NCI-H1092 (cell line): ENCODE results near the gene CNIH3.
"Not testable (repeated sequence)": the region's sequence is repeated elsewhere in the genome, so short reads cannot be mapped to it uniquely, and the experiment has no call there.

Source experiments
- DNase-seq: peaks from one replicate; lab custom pipeline; 2025; lab: John Stamatoyannopoulos, UW

CNIH3 gene

GRCh38 chr1:224615861-224616755 lies at the start of gene CNIH3:
CNIH3 (plus strand) TSS chr1:224616317; CDS start chr1:224617175, 858 bp downstream.
- DNase-seq = peak; percentile 43

GRCh38 chr1:224566492-224566891 lies 49.6 kb upstream of the CNIH3 start:
- not testable (repeated sequence) for DNase-seq

- DNase-seq = no peak
Observed at GRCh38 chr1:224569276-224569675, 46.8 kb upstream of the CNIH3 start.

GRCh38 chr1:224571975-224572374 lies 44.1 kb upstream of the CNIH3 start:
- DNase-seq = not testable (repeated sequence)

GRCh38 chr1:224579526-224579925 lies 36.6 kb upstream of the CNIH3 start:
- no peak for DNase-seq

- no peak for DNase-seq
Observed at GRCh38 chr1:224580006-224580405, 36.1 kb upstream of the CNIH3 start.

- no peak for DNase-seq
Observed at GRCh38 chr1:224582041-224582440, 34.1 kb upstream of the CNIH3 start.

- no peak for DNase-seq
Observed at GRCh38 chr1:224583774-224584173, 32.3 kb upstream of the CNIH3 start.

- no peak for DNase-seq
Observed at GRCh38 chr1:224585051-224585450, 31.1 kb upstream of the CNIH3 start.

GRCh38 chr1:224587051-224587450 lies 29.1 kb upstream of the CNIH3 start:
- DNase-seq = no peak

GRCh38 chr1:224588515-224588914 lies 27.6 kb upstream of the CNIH3 start:
- no peak for DNase-seq

GRCh38 chr1:224589006-224589405 lies 27.1 kb upstream of the CNIH3 start:
- DNase-seq = no peak

GRCh38 chr1:224591326-224591725 lies 24.8 kb upstream of the CNIH3 start:
- no peak for DNase-seq

GRCh38 chr1:224592636-224593582 lies 23.2 kb upstream of the CNIH3 start:
- no peak for DNase-seq

- DNase-seq = no peak
Observed at GRCh38 chr1:224594360-224594759, 21.8 kb upstream of the CNIH3 start.

GRCh38 chr1:224594851-224595250 lies 21.3 kb upstream of the CNIH3 start:
- no peak for DNase-seq

- no peak for DNase-seq
Observed at GRCh38 chr1:224605482-224606181, 10.5 kb upstream of the CNIH3 start.

GRCh38 chr1:224607188-224608148 lies 8.6 kb upstream of the CNIH3 start:
- no peak for DNase-seq

GRCh38 chr1:224609333-224609732 lies 6.8 kb upstream of the CNIH3 start:
- DNase-seq = no peak

- DNase-seq = no peak
Observed at GRCh38 chr1:224612246-224612645, 3.9 kb upstream of the CNIH3 start.

- no peak for DNase-seq
Observed at GRCh38 chr1:224613486-224613885, 2.6 kb upstream of the CNIH3 start.
